Measurements from ENCODE around the gene PLSCR4. TPM values are rescaled to one million over a fixed set of nuclear protein-coding genes. Genes with fewer than 3 reads are reported as not detected.

Gene PLSCR4
- total RNA-seq, 1 donor from 2014 or later: 60.7 TPM

Other genes with a start within 250 kb of the PLSCR4 start
- gene PLOD2, start 89.9 kb downstream of the PLSCR4 start, total RNA-seq: 219 TPM
- gene PLSCR2, start 218.5 kb upstream of the PLSCR4 start, total RNA-seq: not detected

All from mesenteric fat pad (tissue), 1 donor.